Activated CD8-positive, alpha-beta T cell treated with anti-CD3 and anti-CD28 coated beads for 36 hours (primary cell): ENCODE data around the gene SMURF2. TPM values are rescaled to one million over a fixed set of nuclear protein-coding genes. Genes with fewer than 3 reads are reported as not detected.

Source experiments
- ATAC-seq: fragments of 200-7000 bp; cut with Tn5 transposase; one replicate; pipeline ENCODE4 v1.10.0; 2021; ENCODE audit warnings: mild to moderate bottlenecking, moderate library complexity
- CTCF ChIA-PET: fragments of 350-600 bp; sonication (Branson Sonifier 250); formaldehyde crosslinking; loops from one replicate; lab custom pipeline; 2021; ENCODE audit warnings: antibody characterized with exemption; lab: Charles Lee
- POLR2A ChIA-PET: fragments of 350-600 bp; sonication (Branson Sonifier 250); formaldehyde crosslinking; loops from one replicate; lab custom pipeline; 2021; ENCODE audit warnings: antibody characterized with exemption; lab: Charles Lee
- DNase-seq: peaks from one replicate; pipeline ENCODE4 v3.0.0-alpha.2; 2020
- H3K27ac Mint-ChIP-seq: one replicate; pipeline ENCODE4 v1.8.0; 2021; ENCODE audit warnings: mild to moderate bottlenecking, mixed read lengths
- H3K27me3 Mint-ChIP-seq: one replicate; pipeline ENCODE4 v1.8.0; 2021; ENCODE audit warnings: mixed read lengths
- H3K36me3 Mint-ChIP-seq: one replicate; pipeline ENCODE4 v1.8.0; 2021; ENCODE audit warnings: low read depth, mixed read lengths
- H3K4me1 Mint-ChIP-seq: one replicate; pipeline ENCODE4 v1.8.0; 2021; ENCODE audit warnings: low read depth, mixed read lengths
- H3K4me3 Mint-ChIP-seq: one replicate; pipeline ENCODE4 v1.8.0; 2021; ENCODE audit warnings: mild to moderate bottlenecking, moderate library complexity, mixed read lengths
- H3K9me3 Mint-ChIP-seq: one replicate; pipeline ENCODE4 v1.8.0; 2021; ENCODE audit warnings: mixed read lengths
- CTCF ChIP-seq: fragments of 200-600 bp; IDR thresholded peaks from one replicate; pipeline ENCODE4 v1.8.0; 2022; ENCODE audit warnings: antibody characterized with exemption, mild to moderate bottlenecking
- intact Hi-C: fragments of 100-400 bp; cut with micrococcal nuclease; formaldehyde crosslinking; loops from one replicate; pipeline ENCODE4 v1.10.0; 2022
- total RNA-seq, 2 experiments: library from RNA; stranded (reverse); gene quantifications; one replicate each; pipeline ENCODE4 v1.2.3, GENCODE V29; 2021

Gene SMURF2
- total RNA-seq, 2 experiments from 2014 or later = 13.8 to 13.9 TPM

DNA sequence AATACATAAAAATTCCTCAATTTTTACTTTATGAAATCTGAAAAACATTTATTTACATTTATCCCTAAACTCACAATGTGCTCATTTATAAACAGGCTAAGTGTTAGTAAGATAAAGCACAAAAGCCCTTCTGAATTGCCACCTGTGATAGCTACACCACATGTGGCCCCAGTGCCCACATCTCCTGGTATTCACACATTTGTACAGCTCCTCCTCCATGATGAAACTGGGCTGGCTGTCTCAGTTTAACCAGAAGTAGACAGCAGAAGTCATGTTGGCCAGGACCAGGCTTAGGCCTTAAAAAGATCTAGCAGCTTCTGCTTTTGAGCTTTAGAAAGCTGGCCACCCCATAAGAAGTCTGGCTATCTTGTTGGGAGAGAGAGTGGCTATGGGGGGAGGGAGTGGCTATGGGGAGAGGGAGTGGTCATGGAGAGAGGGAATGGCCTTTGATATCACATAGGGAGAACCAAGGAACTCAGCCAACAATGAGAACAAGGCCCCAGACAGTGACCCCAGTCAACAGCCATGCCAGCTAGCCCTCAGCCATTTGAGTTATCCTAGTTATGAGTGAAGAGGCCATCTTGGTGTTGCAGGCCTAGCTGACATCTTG lies 108.0 kb downstream of the SMURF2 start:
- CTCF ChIA-PET = interaction anchor here (1.3 to 1.8 kb wide), 2 partner anchors 95 to 135 kb away, joined by 5 to 6 read pairs; no protein-coding TSS in a partner anchor
- intact Hi-C loops = no loop called here
- H3K27ac Mint-ChIP-seq = peak overlapping the region; percentile 7
- H3K36me3 Mint-ChIP-seq = peaks cover 2% of the 10 kb centered on the region
- POLR2A ChIA-PET = no interaction called here
- peaks cover 4% of the 10 kb centered on the region for H3K4me1 Mint-ChIP-seq
- DNase-seq (no peak), ATAC-seq (no peak)
- TF ChIP-seq CTCF = no peak
- no peaks in the 10 kb centered on the region for H3K27me3 Mint-ChIP-seq
- H3K9me3 Mint-ChIP-seq = no peaks in the 10 kb centered on the region
- H3K4me3 Mint-ChIP-seq = no peak overlapping the region

DNA sequence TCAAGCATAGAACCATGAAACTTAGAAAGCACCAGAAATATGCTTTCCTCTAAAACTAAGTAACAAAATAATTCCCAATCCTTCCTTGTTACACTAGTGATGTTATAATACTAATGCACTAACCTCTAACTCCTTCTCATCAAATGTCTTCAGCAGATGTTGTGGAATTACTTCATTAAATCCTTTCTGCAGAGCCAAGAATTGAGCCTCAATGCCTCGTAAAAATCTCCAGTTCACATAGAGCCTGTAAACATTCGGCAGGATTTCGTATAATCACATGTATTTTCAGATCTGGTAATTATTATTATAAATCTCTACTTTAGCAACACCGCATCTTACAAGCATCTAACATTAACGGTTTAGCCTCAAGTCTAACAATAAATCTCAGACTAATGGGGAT lies 110.6 kb downstream of the SMURF2 start:
- H3K9me3 Mint-ChIP-seq = no peaks in the 10 kb centered on the region

GRCh38 chr17:64547319-64547718 lies 114.8 kb downstream of the SMURF2 start:
- Mint-ChIP-seq H3K9me3 (no peaks in the 10 kb centered on the region), H3K4me1 (no peaks in the 10 kb centered on the region), H3K27me3 (no peaks in the 10 kb centered on the region), H3K27ac (peak overlapping the region; percentile 25), H3K36me3 (peaks cover 14% of the 10 kb centered on the region), H3K4me3 (no peak overlapping the region)
- intact Hi-C loops = no loop called here
- DNase-seq (no peak), ATAC-seq (no peak)
- POLR2A ChIA-PET = interaction anchor here (0.8 to 1.6 kb wide), 3 partner anchors 14 to 102 kb away, joined by 3 to 5 read pairs (median 4); partner anchors contain the start of genes CEP95 and DDX5
- CTCF ChIA-PET = interaction anchor here (1.0 to 1.6 kb wide), 4 partner anchors 24 to 102 kb away, joined by 3 to 7 read pairs (median 4); no protein-coding TSS in a partner anchor
- no peak for TF ChIP-seq CTCF

More for the DNA sequence above, 110.6 kb downstream of the SMURF2 start:
- H3K27me3 Mint-ChIP-seq = no peaks in the 10 kb centered on the region
- TF ChIP-seq CTCF = no peak
- peaks cover 4% of the 10 kb centered on the region for H3K36me3 Mint-ChIP-seq
- DNase-seq (no peak), ATAC-seq (no peak)
- intact Hi-C loops = no loop called here
- H3K27ac Mint-ChIP-seq = no peak overlapping the region
- CTCF ChIA-PET = interaction anchor here (1.0 kb wide), 1 partner anchor 35 kb away, joined by 3 read pairs; no protein-coding TSS in a partner anchor
- H3K4me3 Mint-ChIP-seq = no peak overlapping the region
- POLR2A ChIA-PET = no interaction called here
- peaks cover 4% of the 10 kb centered on the region for H3K4me1 Mint-ChIP-seq

GRCh38 chr17:64546716-64547115 lies 115.4 kb downstream of the SMURF2 start:
- Mint-ChIP-seq H3K27me3 (no peaks in the 10 kb centered on the region), H3K9me3 (no peaks in the 10 kb centered on the region), H3K4me3 (no peak overlapping the region), H3K4me1 (no peaks in the 10 kb centered on the region), H3K36me3 (peaks cover 15% of the 10 kb centered on the region), H3K27ac (peak overlapping the region; percentile 25)
- intact Hi-C loops = no loop called here
- ChIA-PET POLR2A (interaction anchor here (1.3 kb wide), 1 partner anchor 40 kb away, joined by 5 read pairs; the partner anchor contains the start of genes CEP95 and DDX5), CTCF (interaction anchor here (1.2 to 1.6 kb wide), 3 partner anchors 8 to 103 kb away, joined by 3 to 7 read pairs (median 5); no protein-coding TSS in a partner anchor)
- ATAC-seq (no peak), DNase-seq (no peak)
- TF ChIP-seq CTCF = no peak

- Mint-ChIP-seq H3K36me3 (peaks cover 15% of the 10 kb centered on the region), H3K4me3 (no peak overlapping the region), H3K27ac (no peak overlapping the region), H3K27me3 (no peaks in the 10 kb centered on the region), H3K9me3 (no peaks in the 10 kb centered on the region), H3K4me1 (no peaks in the 10 kb centered on the region)
- intact Hi-C loops = no loop called here
- ATAC-seq = no peak
- ChIA-PET POLR2A (interaction anchor here (1.1 kb wide), 1 partner anchor 39 kb away, joined by 4 read pairs; the partner anchor contains the start of genes CEP95 and DDX5), CTCF (interaction anchor here (1.1 to 1.5 kb wide), 6 partner anchors 11 to 125 kb away, joined by 3 to 11 read pairs (median 4); no protein-coding TSS in a partner anchor)
- no peak for DNase-seq
- TF ChIP-seq CTCF = no peak
These were observed 117.4 kb downstream of the SMURF2 start for GRCh38 chr17:64544742-64545141.
